ENCODE results near the gene KISS1R.

DNA sequence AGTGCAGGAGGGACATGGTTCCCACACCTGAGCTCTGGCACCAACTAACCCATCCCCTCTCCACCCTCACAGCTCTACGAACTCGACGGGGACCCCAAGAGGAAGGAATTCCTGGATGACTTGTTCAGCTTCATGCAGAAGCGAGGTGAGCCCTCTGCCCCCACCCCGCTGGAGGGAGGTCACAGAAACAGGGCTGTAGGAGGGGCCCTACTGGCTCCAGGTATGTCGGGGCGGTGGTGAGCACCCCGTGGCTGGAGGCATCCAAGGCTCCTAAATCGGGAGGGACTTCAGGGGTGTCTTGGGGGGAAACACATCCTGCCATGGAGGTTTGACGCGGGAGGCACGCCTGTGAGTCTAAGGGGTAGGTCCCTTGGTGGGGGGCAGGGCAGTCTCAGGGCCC is 42.9 kb downstream of the KISS1R start:
- TF ChIP-seq, protein P1, sequence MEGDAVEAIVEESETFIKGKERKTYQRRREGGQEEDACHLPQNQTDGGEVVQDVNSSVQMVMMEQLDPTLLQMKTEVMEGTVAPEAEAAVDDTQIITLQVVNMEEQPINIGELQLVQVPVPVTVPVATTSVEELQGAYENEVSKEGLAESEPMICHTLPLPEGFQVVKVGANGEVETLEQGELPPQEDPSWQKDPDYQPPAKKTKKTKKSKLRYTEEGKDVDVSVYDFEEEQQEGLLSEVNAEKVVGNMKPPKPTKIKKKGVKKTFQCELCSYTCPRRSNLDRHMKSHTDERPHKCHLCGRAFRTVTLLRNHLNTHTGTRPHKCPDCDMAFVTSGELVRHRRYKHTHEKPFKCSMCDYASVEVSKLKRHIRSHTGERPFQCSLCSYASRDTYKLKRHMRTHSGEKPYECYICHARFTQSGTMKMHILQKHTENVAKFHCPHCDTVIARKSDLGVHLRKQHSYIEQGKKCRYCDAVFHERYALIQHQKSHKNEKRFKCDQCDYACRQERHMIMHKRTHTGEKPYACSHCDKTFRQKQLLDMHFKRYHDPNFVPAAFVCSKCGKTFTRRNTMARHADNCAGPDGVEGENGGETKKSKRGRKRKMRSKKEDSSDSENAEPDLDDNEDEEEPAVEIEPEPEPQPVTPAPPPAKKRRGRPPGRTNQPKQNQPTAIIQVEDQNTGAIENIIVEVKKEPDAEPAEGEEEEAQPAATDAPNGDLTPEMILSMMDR (IDR thresholded peaks at IDR 0.05): no peak
- no peak for TF ChIP-seq POLR2A (IDR thresholded peaks at IDR 0.05)
